ENCODE data around the gene CBY3.
"Not testable (repeated sequence)": the region's sequence is repeated elsewhere in the genome, so short reads cannot be mapped to it uniquely, and the experiment has no call there.

GRCh38 chr5:179641745-179642144 is 39.1 kb downstream of the CBY3 start:
- TF ChIP-seq, protein P1, sequence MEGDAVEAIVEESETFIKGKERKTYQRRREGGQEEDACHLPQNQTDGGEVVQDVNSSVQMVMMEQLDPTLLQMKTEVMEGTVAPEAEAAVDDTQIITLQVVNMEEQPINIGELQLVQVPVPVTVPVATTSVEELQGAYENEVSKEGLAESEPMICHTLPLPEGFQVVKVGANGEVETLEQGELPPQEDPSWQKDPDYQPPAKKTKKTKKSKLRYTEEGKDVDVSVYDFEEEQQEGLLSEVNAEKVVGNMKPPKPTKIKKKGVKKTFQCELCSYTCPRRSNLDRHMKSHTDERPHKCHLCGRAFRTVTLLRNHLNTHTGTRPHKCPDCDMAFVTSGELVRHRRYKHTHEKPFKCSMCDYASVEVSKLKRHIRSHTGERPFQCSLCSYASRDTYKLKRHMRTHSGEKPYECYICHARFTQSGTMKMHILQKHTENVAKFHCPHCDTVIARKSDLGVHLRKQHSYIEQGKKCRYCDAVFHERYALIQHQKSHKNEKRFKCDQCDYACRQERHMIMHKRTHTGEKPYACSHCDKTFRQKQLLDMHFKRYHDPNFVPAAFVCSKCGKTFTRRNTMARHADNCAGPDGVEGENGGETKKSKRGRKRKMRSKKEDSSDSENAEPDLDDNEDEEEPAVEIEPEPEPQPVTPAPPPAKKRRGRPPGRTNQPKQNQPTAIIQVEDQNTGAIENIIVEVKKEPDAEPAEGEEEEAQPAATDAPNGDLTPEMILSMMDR (conservative IDR thresholded peaks at IDR 0.05; ENCODE audit: low read depth, low read length) = not testable (repeated sequence)
- TF ChIP-seq NFE2L2 (IDR thresholded peaks at IDR 0.05; ENCODE audit: low read depth, low read length); POLR2A (IDR thresholded peaks at IDR 0.05; ENCODE audit: low read depth, low read length); RAD21 (IDR thresholded peaks at IDR 0.05; ENCODE audit: low read length); SMC3 (IDR thresholded peaks at IDR 0.05; ENCODE audit: low read depth, low read length): not testable (repeated sequence)
- TF ChIP-seq, protein P2, sequence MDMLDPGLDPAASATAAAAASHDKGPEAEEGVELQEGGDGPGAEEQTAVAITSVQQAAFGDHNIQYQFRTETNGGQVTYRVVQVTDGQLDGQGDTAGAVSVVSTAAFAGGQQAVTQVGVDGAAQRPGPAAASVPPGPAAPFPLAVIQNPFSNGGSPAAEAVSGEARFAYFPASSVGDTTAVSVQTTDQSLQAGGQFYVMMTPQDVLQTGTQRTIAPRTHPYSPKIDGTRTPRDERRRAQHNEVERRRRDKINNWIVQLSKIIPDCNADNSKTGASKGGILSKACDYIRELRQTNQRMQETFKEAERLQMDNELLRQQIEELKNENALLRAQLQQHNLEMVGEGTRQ (IDR thresholded peaks at IDR 0.05; ENCODE audit: low read depth, low read length) = not testable (repeated sequence)
